SIG-M5 treated with dmso at 0.1 percent for 504 hours (cell line): Measurements from ENCODE around the gene NUDT6.

Experiments used
- DNase-seq: peaks from one replicate; lab custom pipeline; 2025; ENCODE audit not compliant: unreplicated experiment; lab: John Stamatoyannopoulos, UW

The NUDT6 gene

DNA sequence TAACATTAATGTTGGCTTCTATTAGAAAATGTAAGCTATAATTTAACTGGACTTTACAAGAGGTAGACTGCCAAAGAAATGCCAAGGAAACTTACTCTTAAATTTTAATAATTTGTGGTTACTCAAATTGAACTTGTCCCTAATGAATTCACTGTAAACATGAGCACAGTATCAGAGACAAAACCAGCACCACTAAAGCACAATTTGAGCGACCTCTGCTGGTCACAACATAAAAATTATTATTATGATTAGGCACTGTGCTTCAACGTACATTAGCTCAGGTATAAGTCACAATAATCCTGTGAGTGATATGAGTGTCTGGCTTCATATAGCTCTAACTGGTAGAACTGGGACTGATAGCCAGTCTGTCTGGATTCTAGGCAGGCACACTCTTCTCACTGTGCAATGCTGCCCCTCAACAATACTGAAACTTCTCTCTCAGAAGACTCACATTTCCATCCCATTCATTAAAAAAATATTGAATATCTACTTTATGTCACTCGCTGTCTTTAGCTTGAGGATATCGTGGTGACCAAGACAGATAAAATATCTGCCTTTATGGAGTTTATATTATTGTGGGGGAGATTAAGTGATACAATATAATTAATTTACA, 8.0 kb downstream of the NUDT6 start:
- DNase-seq = peak; percentile 16

- DNase-seq = no peak
Measured at GRCh38 chr4:122912810-122913575, 9.4 kb downstream of the NUDT6 start.

- no peak for DNase-seq
Measured at GRCh38 chr4:122911588-122911987, 10.8 kb downstream of the NUDT6 start.

DNA sequence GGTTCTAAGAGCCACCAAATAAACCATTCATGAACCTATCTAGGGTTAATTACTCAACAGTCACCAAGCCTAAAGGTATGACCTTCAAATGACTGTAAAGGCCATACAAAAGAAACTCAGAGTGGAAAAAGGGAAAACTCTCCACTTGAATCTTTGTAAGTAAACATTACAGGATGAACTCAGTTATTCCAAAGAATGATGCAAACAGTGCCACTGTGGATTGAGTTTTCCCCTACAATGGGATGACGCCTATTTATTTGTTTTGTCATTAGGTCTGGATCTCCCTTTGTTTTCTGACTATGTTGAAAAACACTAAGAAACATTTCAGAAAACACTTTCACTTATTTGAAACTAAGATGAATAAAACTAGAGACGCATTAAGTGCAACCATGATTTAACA, 12.7 kb downstream of the NUDT6 start:
- DNase-seq = no peak

DNA sequence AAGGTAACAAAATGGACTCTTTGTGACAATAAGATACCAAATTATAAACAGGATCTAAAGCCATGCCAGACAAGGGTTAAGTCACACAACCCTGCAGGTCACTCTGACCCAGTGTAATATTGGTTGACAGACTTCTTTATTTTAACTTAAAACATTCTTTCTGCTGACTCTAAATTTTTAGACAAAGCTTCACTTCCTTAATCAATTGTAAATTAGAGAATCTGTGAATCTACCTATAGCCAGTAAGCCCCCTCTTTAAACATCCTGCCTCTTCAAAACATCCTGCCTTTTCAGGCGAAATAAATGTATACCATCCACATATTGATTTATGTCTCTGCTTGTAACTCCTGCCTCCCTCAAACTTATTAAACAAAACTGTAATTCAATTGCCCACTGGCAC, 14.2 kb downstream of the NUDT6 start:
- no peak for DNase-seq

DNA sequence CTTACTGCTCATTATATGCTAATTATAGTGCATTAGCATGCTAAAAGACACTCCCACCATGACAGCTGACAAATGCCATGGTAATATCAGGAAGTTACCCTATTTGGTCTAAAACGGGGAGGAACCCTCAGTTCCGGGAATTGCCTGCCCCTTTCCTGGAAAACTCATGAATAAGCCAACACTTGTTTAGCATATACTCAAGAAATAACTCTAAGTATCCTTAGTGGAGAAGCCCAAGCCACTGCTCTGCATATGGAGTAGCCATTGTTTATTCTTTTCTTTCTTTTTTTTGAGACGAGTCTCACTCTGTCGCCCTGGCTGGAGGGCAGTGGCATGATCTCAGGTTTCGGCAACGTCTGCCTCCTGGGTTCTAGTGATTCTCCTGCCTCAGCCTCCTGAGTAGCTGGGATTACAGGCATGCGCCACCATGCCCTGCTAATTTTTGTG, 15.5 kb downstream of the NUDT6 start:
- no peak for DNase-seq

- DNase-seq = no peak
Measured at GRCh38 chr4:122903766-122904288, 18.6 kb downstream of the NUDT6 start.

GRCh38 chr4:122901247-122902010, 21.0 kb downstream of the NUDT6 start:
- DNase-seq = no peak

DNA sequence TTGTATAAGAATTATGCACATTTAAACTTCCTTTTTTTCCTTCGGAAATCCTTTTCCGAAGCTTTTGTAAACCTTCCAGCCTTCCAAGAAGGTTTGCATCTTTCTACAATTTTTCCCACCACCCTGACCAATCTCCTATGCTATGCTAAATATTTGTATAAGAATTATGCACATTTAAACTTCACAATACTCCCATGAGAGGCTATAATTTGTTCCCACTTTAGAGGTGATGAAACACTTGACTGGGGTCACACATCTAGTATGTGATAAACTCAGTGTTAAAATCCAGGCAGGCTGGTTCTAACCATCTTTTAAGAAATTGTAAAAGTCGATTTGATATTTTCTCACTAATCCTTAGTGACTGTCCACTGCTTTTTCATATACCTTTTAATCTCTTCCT, 22.1 kb downstream of the NUDT6 start:
- no peak for DNase-seq

DNA sequence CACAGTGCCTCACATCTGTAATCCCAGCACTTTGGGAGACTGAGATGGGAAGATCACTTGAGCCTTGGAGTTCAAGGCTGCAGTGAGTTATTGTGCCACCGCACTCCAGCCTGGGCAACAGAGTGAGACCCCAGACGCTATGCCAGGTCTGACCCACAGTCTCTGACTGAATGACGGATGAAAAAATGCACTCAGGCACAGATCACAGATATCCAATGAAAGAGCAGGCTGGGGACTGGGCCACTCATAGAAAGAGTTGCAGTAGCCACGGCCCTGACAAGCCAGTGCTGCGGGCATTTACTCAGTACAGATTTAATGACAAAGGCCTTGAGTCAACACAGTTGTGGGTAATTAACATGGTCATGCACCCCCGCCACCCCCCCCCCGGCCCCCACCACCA, 22.7 kb downstream of the NUDT6 start:
- DNase-seq = no peak

DNA sequence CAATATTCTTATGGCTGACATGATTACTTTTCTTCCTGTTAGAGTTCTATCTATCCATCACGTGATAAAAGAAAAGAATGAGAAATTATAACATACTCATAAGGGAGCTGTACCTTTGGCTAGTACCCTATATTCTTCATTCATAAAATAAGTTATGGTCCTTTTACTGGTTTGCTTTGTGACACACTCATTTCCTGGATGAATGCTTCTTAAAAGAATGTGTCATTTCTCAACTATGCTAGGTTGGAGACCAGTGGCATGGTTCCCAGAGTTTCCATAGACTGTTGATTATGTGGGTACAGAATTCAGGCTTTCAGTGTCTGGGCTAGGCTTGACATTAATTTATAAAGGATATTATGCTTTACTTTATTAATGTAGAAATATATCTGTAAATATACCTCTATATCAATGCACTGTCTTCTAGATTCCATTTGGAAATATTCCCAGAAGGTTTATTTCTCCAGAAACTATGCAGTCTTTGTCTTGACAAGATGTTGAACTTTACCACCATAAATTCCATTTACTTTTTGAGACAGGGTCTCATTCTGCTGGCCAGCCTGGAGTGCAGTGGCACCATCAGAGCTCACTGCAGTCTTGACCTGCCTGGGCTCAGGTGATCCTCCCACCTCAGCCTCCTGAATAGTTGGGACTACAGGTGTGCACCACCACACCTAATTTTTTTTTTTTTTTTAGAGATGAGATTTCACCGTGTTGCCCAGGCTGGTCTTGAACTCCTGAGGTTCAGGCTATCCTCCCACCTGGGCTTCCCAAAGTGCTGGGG, 23.8 kb downstream of the NUDT6 start:
- no peak for DNase-seq

- DNase-seq = no peak
Measured at GRCh38 chr4:122896270-122896669, 26.1 kb downstream of the NUDT6 start.

DNA sequence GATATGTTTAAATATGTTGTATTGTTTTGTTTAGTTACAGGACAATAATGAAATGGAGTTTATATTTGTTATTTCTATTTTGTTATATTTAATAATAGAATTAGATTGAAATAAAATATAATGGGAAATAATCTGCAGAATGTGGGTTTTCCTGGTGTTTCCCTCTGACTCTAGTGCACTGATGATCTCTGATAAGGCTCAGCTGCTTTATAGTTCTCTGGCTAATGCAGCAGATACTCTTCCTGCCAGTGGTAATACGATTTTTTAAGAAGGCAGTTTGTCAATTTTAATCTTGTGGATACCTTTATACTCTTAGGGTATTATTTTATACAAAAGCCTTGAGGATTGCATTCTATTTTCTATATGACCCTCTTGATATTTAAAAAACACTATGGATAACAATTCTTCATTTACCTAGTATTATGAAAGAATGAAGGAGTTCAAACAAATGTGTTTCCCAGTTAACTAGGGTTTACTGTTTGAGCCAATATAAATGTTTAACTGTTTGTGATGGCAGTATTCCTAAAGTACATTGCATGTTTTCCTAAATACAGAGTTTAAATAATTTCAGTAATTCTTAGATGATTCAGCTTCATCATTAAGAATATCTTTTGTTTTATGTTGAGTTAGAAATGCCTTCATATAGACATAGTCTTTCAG, 26.9 kb downstream of the NUDT6 start:
- no peak for DNase-seq

DNA sequence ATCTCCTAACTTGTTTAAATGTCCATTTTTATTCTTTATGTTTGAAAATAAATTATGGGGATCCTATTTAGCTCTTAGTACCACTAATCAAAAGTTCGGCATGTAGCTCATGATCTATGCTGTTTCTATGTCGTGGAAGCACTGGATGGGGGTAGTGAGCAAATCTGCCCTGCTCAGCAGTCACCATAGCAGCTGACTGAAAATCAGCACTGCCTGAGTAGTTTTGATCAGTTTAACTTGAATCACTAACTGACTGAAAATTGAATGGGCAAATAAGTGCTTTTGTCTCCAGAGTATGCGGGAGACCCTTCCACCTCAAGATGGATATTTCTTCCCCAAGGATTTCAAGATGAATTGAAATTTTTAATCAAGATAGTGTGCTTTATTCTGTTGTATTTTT, 27.6 kb downstream of the NUDT6 start:
- no peak for DNase-seq

- DNase-seq = no peak
Measured at GRCh38 chr4:122890147-122890795, 32.1 kb downstream of the NUDT6 start.

DNA sequence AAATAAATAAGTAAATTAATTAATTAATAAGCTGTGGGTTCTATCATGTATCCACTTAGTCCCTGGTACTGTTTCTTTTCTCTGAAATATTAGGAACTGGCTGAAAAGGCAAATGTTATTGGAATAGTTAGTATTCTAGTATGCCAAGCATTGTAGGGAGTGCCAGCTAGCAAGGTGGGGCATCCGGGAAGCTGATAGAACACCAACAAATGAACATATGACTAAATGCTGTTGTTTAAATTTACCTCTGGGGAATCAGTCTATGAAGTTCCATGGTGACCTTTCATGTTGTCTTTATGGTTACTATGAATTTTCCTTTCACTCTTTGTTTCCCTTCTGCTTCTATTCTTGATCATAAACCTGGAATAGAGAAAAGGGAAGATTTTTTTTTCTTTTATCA, 32.7 kb downstream of the NUDT6 start:
- DNase-seq = no peak

- DNase-seq = no peak
Measured at GRCh38 chr4:122884499-122884898, 37.9 kb downstream of the NUDT6 start.

- DNase-seq = no peak
Measured at GRCh38 chr4:122882857-122883735, 39.3 kb downstream of the NUDT6 start.

DNA sequence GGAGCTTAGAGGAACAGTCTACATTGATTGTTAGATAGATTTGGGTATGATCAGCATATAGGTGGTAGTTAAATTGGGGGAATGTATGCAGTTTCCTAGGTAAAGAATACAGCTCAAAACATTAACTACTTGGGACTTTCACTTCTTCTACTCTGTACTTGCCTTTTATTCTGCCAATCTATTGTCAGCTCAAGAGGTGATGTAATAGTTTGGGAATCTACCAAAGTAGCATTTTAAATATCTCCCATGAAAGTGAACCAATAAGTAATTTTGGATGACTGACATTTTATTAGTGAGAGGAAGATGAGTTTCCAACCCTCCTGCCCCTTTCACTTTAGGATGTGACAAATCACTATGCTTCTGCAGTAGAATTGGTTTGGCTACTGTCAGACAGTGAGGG, 43.4 kb downstream of the NUDT6 start:
- DNase-seq = no peak
